ENCODE data around the gene PRSS21.

Gene PRSS21

GRCh38 chr16:2821487-2822157, 4.6 kb downstream of the PRSS21 start:
- Histone ChIP-seq H3K36me3 (ENCODE audit: insufficient read depth, low read length) (no peaks in the 10 kb centered on the region), H3K4me1 (ENCODE audit: insufficient read depth, low read length) (no peaks in the 10 kb centered on the region), H3K9ac (ENCODE audit: low read depth, low read length) (no peak overlapping the region), H3K27ac (ENCODE audit: low read depth, low read length) (no peak overlapping the region), H3K4me3 (ENCODE audit: low read length) (no peak overlapping the region), H3K27me3 (ENCODE audit: insufficient read depth, low read length) (no peaks in the 10 kb centered on the region), H3K9me3 (ENCODE audit: insufficient read depth, low read depth, low read length) (no peaks in the 10 kb centered on the region)
- 82% methylated on average over 9 of the region's 9 CpGs for WGBS

- Histone ChIP-seq H3K27me3 (ENCODE audit: insufficient read depth, low read length) (no peaks in the 10 kb centered on the region), H3K27ac (ENCODE audit: low read depth, low read length) (no peak overlapping the region), H3K4me3 (ENCODE audit: low read length) (no peak overlapping the region), H3K4me1 (ENCODE audit: insufficient read depth, low read length) (no peaks in the 10 kb centered on the region), H3K9ac (ENCODE audit: low read depth, low read length) (no peak overlapping the region), H3K9me3 (ENCODE audit: insufficient read depth, low read depth, low read length) (no peaks in the 10 kb centered on the region), H3K36me3 (ENCODE audit: insufficient read depth, low read length) (no peaks in the 10 kb centered on the region)
- WGBS = 88% methylated on average over 8 of the region's 8 CpGs
Observed at GRCh38 chr16:2822158-2822495, 5.1 kb downstream of the PRSS21 start.

- Histone ChIP-seq H3K36me3 (ENCODE audit: insufficient read depth, low read length) (no peaks in the 10 kb centered on the region), H3K27ac (ENCODE audit: low read depth, low read length) (no peak overlapping the region), H3K9me3 (ENCODE audit: insufficient read depth, low read depth, low read length) (no peaks in the 10 kb centered on the region), H3K4me1 (ENCODE audit: insufficient read depth, low read length) (no peaks in the 10 kb centered on the region), H3K27me3 (ENCODE audit: insufficient read depth, low read length) (no peaks in the 10 kb centered on the region), H3K9ac (ENCODE audit: low read depth, low read length) (no peak overlapping the region), H3K4me3 (ENCODE audit: low read length) (no peak overlapping the region)
- WGBS = 84% methylated on average over 4 of the region's 4 CpGs
Observed at GRCh38 chr16:2822496-2822895, 5.5 kb downstream of the PRSS21 start.

- no peaks in the 10 kb centered on the region for H3K4me1 ChIP-seq (ENCODE audit: insufficient read depth, low read length)
- H3K27me3 ChIP-seq (ENCODE audit: insufficient read depth, low read length) = no peaks in the 10 kb centered on the region
- 87% methylated on average over 10 of the region's 10 CpGs for WGBS
Observed at GRCh38 chr16:2824626-2825025, 7.6 kb downstream of the PRSS21 start.

GRCh38 chr16:2825049-2825742, 8.2 kb downstream of the PRSS21 start:
- no peaks in the 10 kb centered on the region for H3K9me3 ChIP-seq (ENCODE audit: insufficient read depth, low read depth, low read length)
- H3K27ac ChIP-seq (ENCODE audit: low read depth, low read length) = no peak overlapping the region
- WGBS = 89% methylated on average over 23 of the region's 26 CpGs
- H3K36me3 ChIP-seq (ENCODE audit: insufficient read depth, low read length) = no peaks in the 10 kb centered on the region
- H3K9ac ChIP-seq (ENCODE audit: low read depth, low read length) = no peak overlapping the region
- H3K27me3 ChIP-seq (ENCODE audit: insufficient read depth, low read length) = no peaks in the 10 kb centered on the region
- no peak overlapping the region for H3K4me3 ChIP-seq (ENCODE audit: low read length)
- no peaks in the 10 kb centered on the region for H3K4me1 ChIP-seq (ENCODE audit: insufficient read depth, low read length)

More at GRCh38 chr16:2824626-2825025, 7.6 kb downstream of the PRSS21 start:
- Histone ChIP-seq H3K9ac (ENCODE audit: low read depth, low read length) (no peak overlapping the region), H3K36me3 (ENCODE audit: insufficient read depth, low read length) (no peaks in the 10 kb centered on the region), H3K9me3 (ENCODE audit: insufficient read depth, low read depth, low read length) (no peaks in the 10 kb centered on the region), H3K27ac (ENCODE audit: low read depth, low read length) (no peak overlapping the region), H3K4me3 (ENCODE audit: low read length) (no peak overlapping the region)

- Histone ChIP-seq H3K4me1 (ENCODE audit: insufficient read depth, low read length) (no peaks in the 10 kb centered on the region), H3K9ac (ENCODE audit: low read depth, low read length) (no peak overlapping the region), H3K36me3 (ENCODE audit: insufficient read depth, low read length) (no peaks in the 10 kb centered on the region), H3K27ac (ENCODE audit: low read depth, low read length) (no peak overlapping the region), H3K27me3 (ENCODE audit: insufficient read depth, low read length) (no peaks in the 10 kb centered on the region), H3K4me3 (ENCODE audit: low read length) (no peak overlapping the region), H3K9me3 (ENCODE audit: insufficient read depth, low read depth, low read length) (no peaks in the 10 kb centered on the region)
- 91% methylated on average over 10 of the region's 11 CpGs for WGBS
Observed at GRCh38 chr16:2825906-2826305, 8.9 kb downstream of the PRSS21 start.

- 84% methylated on average over 19 of the region's 19 CpGs for WGBS
- H3K4me3 ChIP-seq (ENCODE audit: low read length) = no peak overlapping the region
- no peak overlapping the region for H3K27ac ChIP-seq (ENCODE audit: low read depth, low read length)
- no peaks in the 10 kb centered on the region for H3K9me3 ChIP-seq (ENCODE audit: insufficient read depth, low read depth, low read length)
- no peaks in the 10 kb centered on the region for H3K36me3 ChIP-seq (ENCODE audit: insufficient read depth, low read length)
- H3K4me1 ChIP-seq (ENCODE audit: insufficient read depth, low read length) = no peaks in the 10 kb centered on the region
- H3K27me3 ChIP-seq (ENCODE audit: insufficient read depth, low read length) = no peaks in the 10 kb centered on the region
- H3K9ac ChIP-seq (ENCODE audit: low read depth, low read length) = no peak overlapping the region; the same call in 1 of the 2 replicates
Observed at GRCh38 chr16:2826591-2827373, 9.7 kb downstream of the PRSS21 start.

- Histone ChIP-seq H3K9ac (ENCODE audit: low read depth, low read length) (no peak overlapping the region), H3K27ac (ENCODE audit: low read depth, low read length) (no peak overlapping the region), H3K36me3 (ENCODE audit: insufficient read depth, low read length) (no peaks in the 10 kb centered on the region), H3K9me3 (ENCODE audit: insufficient read depth, low read depth, low read length) (no peaks in the 10 kb centered on the region), H3K4me1 (ENCODE audit: insufficient read depth, low read length) (no peaks in the 10 kb centered on the region), H3K27me3 (ENCODE audit: insufficient read depth, low read length) (no peaks in the 10 kb centered on the region), H3K4me3 (ENCODE audit: low read length) (no peak overlapping the region)
- 91% methylated on average over 15 of the region's 15 CpGs for WGBS
Observed at GRCh38 chr16:2827374-2827791, 10.3 kb downstream of the PRSS21 start.

- Histone ChIP-seq H3K27me3 (ENCODE audit: insufficient read depth, low read length) (no peaks in the 10 kb centered on the region), H3K4me1 (ENCODE audit: insufficient read depth, low read length) (no peaks in the 10 kb centered on the region), H3K4me3 (ENCODE audit: low read length) (no peak overlapping the region), H3K9me3 (ENCODE audit: insufficient read depth, low read depth, low read length) (no peaks in the 10 kb centered on the region), H3K9ac (ENCODE audit: low read depth, low read length) (no peak overlapping the region), H3K36me3 (ENCODE audit: insufficient read depth, low read length) (no peaks in the 10 kb centered on the region), H3K27ac (ENCODE audit: low read depth, low read length) (no peak overlapping the region)
- WGBS = 84% methylated on average over 14 of the region's 14 CpGs
Observed at GRCh38 chr16:2827831-2828520, 10.9 kb downstream of the PRSS21 start.

- WGBS = 96% methylated on average over 8 of the region's 8 CpGs
- no peak overlapping the region for H3K9ac ChIP-seq (ENCODE audit: low read depth, low read length)
- H3K36me3 ChIP-seq (ENCODE audit: insufficient read depth, low read length) = no peaks in the 10 kb centered on the region
- no peaks in the 10 kb centered on the region for H3K27me3 ChIP-seq (ENCODE audit: insufficient read depth, low read length)
- no peak overlapping the region for H3K4me3 ChIP-seq (ENCODE audit: low read length)
- no peaks in the 10 kb centered on the region for H3K4me1 ChIP-seq (ENCODE audit: insufficient read depth, low read length)
- H3K9me3 ChIP-seq (ENCODE audit: insufficient read depth, low read depth, low read length) = no peaks in the 10 kb centered on the region
- H3K27ac ChIP-seq (ENCODE audit: low read depth, low read length) = no peak overlapping the region
Observed at GRCh38 chr16:2828521-2828840, 11.4 kb downstream of the PRSS21 start.

GRCh38 chr16:2828876-2829430, 11.9 kb downstream of the PRSS21 start:
- no peaks in the 10 kb centered on the region for H3K36me3 ChIP-seq (ENCODE audit: insufficient read depth, low read length)
- no peaks in the 10 kb centered on the region for H3K4me1 ChIP-seq (ENCODE audit: insufficient read depth, low read length)
- no peak overlapping the region for H3K4me3 ChIP-seq (ENCODE audit: low read length)
- H3K9me3 ChIP-seq (ENCODE audit: insufficient read depth, low read depth, low read length) = no peaks in the 10 kb centered on the region
- WGBS = 92% methylated on average over 17 of the region's 17 CpGs
- H3K27ac ChIP-seq (ENCODE audit: low read depth, low read length) = no peak overlapping the region
- H3K27me3 ChIP-seq (ENCODE audit: insufficient read depth, low read length) = no peaks in the 10 kb centered on the region
- no peak overlapping the region for H3K9ac ChIP-seq (ENCODE audit: low read depth, low read length)
